Daoy (cell line): Measurements from ENCODE around the gene MGST3. TPM values are rescaled to one million over a fixed set of nuclear protein-coding genes. Genes with fewer than 3 reads are reported as not detected.
"Not testable (repeated sequence)": the region's sequence is repeated elsewhere in the genome, so short reads cannot be mapped to it uniquely, and the experiment has no call there.

Source experiments
- DNase-seq: peaks from one replicate; pipeline ENCODE4 v3.0.0-alpha.2; 2015; ENCODE audit warnings: low read depth
- total RNA-seq: library from RNA; depleted of rRNA; stranded (reverse); fragments of >200 nt; shearing (Covaris generic); gene quantifications from 2 replicates; pipeline ENCODE4 v1.2.3, GENCODE V29; 2014; rRNA removed

The MGST3 gene
- 107 and 112 TPM in 2 replicates for total RNA-seq

DNA sequence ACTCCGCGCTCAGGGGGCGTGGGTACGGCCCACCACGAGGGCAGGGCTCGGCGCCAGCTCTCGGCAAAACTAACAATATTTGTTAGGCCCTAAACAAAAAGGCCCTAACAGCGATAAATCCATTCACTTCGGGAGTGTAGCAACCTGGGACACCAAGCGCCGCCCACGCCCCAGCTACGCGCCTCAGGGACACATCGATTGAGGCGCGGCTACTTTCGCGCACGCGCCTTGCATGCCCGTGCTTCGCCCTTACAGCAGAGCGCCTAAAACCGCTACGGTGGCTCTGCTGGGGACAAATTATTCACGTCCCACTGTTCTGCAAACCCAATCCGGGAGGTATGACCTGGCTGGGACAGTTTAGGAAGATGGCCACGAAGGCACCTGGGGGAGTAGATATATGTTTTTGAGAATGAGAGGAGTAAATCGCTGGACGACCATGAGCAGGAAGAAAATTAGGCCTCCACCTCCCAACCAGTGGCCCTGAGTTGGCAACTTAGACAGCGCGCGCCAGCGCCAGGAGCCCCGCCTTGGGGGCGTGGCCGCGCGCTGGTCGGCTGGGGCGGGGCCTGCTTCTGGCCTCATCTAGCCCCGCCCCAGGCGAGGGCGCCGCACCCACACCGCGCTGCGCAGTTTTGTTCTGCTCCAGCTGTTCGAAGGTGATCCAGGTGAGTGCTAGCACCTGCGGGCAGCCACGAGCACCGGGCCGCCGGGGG, at the start of gene MGST3:
TSS of gene MGST3 (plus strand) at position 606 of the 713 bp plus-strand sequence. CDS start 18,614 bp downstream, outside the sequence.
- DNase-seq: peak; percentile 98

DNA sequence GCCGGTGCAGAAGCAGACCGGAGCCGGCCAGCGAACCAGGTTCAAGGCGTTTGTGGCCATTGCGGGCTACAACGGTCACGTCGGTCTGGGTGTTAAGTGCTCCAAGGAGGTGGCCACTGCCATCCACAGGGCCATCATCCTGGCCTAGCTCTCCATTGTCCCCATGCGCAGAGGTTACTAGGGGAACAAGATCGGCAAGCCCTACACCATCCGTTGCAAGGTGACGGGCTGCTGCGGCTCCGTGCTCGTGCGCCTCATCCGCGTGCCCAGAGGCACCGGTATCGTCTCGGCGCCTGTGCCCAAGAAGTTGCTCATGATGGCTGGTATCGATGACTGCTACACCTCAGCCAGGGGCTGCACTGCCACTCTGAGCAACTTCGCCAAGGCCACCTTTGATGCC, 49.1 kb upstream of the MGST3 start:
- DNase-seq: no peak

DNA sequence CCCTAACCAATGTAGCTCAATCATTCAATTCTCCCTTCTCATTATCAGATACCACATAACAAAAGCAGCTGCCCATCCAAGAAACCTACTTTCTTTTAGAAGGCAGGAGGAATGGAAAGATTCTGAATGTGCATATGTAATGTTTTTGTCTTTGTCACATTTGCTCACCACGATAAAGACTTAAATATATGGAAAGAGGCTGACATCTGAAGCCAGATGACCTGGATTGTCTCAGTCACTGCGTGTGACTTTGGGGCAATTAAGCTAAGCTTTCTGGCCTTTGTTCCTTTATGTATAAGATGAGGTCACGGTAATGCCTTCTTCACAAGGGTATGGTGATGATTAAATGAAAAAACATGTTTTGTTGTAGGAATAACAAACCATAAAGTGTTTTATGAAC, 44.6 kb upstream of the MGST3 start:
- no peak for DNase-seq

DNA sequence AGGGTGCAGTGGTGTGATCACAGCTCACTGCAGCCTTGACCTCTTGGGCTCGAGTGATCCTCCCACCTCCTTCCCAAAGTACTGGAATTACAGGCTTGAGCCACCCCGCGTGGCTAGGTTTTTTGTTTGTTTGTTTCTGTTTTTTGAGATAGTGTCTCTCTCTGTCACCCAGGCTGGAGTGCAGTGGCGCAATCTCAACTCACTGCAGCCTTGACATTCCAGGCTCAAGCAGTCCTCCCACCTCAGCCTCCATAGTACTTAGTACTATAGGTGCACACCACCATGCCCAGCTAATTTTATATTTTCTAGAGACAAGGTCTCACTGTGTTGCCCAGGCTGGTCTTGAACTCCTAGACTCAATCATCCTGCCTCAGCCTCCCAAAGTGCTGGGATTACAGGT, 39.6 kb upstream of the MGST3 start:
- DNase-seq: not testable (repeated sequence)

DNA sequence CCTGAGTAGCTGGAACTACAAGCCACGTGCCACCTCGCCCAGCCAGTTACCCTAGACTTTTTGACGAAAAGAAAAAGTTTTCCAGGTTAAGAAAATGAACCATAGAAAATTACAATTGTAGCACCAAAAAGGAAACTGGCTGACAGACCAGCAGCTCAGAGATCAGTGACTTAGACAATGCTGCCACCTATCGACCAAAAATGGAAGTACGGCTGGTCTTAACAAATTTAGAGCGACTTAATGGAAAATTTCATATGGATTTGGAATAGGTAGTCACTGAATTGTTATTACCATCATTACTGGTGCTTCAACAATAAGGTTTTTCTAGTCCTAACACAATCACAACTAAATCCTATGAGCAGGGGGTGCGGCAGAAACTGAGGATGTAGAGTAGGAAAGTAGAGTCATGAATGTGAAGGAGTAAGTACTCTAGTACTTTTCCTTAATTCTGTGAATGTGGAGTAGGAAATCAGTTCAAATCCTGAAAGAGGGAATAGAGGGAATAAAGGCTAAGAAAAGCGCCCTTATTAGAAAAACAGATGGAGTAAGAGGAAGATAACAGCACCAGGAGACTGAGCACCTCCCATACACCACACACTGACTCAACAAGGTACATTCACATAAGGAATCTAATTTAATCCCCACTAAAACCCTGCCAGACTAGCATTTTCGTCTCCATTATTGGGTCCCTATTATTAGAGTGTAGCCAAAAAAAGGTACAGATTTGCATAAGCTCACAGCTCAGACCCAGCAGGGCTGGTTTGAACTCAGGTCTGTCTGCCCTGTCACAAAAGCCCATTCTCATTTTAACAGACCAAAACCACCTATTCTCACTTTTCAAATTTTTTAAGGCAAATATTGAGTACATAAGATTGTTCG, 37.9 kb upstream of the MGST3 start:
- peak; percentile 70 for DNase-seq

DNA sequence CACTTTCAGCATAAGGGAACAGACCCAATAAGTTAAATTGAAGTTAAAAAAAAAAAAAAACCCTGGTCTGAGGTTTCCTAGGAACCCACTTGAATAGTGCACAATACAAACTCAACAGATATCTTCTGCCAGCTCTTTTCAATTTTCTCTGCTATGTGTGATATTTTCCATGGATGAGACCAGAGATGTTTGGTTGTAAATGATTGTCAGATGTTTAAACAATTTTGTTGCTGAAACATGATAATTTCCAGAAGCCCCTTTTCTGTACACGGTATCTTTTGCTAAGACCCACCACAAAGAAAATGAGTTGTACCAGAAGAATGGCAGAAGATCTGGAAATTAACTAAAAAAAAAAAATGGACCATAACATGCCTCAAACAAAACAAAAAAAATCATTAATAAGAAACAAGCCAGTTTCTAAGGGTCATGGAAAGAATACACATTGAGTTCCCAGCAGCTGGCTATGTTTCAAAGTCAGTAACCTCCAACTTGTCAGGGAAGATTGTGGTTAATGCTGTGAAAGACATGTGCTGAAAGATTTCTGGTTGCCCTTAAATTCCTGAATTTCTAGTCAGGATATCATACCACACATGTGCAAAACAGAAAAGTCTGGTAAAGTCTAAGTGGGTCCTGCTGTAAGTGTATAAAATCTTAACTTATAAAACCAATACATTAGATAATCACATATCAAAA, 35.6 kb upstream of the MGST3 start:
- DNase-seq: peak; percentile 16

DNA sequence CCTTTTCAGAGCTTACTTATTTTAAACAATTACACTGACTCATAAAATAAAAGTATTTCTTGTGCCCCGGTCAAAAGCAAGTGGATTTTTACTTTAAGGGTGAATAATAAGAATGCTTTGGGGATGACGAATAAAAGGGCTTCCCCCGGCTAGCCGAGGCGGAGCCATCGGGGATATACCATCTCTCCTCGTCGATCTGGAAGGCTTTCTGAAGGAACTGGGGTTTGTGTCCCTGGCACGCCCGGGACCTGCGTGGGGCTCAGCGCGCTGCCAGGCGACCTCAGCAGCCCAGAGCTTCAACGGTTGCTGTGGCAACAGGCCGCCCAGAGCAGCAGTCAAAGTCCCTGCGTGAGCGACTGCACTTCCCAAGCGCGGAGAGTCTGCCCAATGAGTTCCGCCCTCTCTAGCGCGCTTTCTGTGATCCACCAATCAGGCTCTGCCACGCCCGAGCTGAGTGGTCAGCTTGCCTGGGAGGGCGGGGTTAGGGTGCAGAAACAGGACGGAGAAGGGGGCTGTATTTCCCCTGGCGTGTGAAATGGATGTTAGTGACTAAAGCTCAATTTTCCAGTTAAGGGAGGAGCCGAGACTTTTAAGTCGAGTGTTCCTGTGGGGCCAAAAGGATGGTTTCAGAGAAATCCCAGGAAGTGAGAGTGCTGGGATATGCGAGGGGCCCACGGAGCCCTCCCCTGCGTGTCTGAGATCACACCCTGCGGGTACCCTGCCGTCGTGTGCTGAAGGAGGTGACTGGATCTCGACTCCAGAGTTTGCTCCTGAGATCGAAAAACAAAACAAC, 33.0 kb upstream of the MGST3 start:
- DNase-seq: peak; percentile 99

DNA sequence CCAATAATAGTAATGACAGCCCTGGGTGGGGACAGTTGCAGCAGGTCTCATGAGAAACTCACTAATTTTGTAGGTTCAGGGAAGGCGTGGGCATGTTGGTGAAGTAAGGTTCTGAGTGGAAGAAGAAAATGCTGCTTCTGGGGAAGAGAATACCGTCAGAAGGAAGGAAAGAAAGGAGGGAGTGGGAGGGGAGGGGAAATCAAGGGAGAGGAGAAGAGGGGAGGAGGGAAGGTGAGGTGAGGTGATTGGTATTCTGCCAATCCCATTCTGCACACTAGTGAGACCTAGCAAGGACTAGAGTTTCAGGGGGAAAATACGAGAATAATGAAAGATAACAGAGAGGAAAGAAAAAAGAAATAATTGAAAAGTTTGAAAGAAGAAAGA, 32.4 kb upstream of the MGST3 start:
- DNase-seq: no peak

DNA sequence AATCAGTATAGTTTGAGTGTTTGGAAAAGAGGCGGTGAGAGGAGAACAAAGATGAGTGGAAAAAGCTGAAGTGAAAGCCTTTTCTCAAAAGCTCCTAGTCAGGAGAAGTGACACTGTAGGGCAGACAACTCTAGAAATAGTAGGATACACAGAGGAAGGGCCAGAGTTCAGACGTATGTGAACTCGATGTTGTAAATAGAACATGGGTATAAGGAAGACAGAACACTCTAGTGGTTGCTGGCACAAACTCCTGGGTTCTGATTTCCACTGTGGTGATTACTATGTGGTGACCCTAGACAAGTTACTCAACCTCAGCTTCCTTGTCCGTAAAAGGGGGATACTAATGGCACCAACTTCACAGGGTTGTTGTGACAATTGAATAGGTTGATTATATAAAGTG, 30.2 kb upstream of the MGST3 start:
- DNase-seq: no peak

DNA sequence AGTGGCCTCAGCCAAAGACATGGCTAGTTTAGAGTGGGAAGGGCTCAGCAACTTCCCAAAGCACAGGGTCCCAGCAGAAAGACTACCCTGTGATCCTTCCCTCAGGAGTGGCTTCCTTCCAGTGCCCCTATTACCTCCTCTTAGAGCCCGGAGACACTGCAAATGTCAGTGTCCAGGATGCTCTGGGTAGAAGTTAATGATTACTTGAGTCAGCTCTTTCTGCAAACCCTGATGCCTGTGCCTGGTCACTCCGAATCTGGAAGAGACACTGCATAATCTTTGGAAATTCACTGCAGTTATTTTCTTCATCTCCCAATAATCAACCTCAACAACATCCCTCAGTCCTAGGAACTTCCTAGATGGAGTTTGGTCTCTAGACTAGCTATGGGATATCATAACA, 27.2 kb upstream of the MGST3 start:
- DNase-seq: no peak

DNA sequence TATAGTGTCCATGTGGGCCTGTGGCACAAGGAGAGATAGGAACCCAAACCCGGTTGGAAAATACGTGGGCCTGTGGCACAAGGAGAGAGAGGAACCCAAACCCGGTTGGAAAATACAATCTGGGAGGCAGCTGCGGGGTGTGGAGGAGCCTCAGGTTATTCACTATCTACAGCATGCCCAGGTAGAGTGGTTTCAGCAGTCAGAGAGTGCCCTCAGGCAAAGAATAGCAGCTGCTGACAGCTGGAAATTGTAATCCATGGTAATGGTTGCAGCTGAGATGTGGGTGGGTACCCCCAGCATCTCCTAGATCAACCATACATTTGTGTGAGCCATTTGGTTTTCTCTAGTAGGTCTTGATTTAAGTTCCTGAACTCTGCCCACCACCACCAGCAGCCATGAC, 25.8 kb upstream of the MGST3 start:
- DNase-seq: no peak

DNA sequence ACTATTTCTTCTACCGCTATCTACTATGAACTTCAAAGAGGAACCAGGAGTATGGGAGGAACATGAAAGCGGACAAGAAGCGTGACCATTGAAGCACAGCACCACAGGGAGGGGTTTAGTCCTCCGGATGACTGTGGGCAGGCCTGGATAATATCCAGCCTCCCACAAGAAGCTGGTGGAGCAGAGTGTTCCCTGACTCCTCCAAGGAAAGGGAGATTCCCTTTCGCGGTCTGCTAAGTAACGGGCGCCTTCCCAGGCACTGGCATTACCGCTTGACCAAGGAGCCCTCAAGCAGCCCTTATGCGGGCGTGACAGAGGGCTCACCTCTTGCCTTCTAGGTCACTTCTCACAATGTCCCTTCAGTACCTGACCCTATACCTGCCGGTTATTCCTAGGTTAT, 24.4 kb upstream of the MGST3 start:
- DNase-seq: not testable (repeated sequence)

DNA sequence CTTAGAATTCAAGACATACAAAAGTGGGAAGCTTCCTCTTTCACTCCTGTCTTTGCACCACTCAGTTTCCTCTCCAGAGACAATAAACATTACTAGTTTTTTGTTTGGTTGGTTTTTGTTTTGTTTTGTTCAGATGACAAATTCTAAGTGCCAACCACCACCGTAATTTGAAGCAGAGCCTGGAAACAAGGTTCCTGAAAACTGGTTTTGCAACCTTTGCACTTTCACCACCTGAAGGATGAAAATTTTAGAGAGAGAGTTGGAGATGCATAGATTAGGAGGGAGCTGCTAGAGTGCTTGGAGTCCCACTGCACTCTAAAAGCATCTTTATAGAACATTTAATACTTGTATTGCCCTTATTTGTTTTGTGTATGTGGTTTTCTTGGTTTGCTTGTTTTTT, 20.2 kb upstream of the MGST3 start:
- no peak for DNase-seq

DNA sequence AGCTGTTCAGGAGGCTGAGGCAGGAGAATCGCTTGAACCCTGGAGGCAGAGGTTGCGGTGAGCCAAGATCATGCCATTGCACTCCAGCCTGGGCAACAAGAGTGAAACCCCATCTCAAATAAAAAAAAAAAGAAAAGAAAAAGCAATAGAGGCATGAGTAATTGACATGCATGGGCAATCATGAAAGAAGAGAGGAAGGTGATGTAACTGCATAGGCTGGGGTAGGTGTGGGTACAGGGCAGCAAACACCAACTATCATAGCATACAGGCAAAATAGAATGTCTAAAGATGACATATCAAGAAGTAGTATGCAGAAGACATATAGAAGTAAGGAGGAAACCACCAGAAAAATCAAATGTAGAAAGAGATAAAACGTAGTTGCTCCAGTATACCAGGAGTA, 19.0 kb upstream of the MGST3 start:
- no peak for DNase-seq

DNA sequence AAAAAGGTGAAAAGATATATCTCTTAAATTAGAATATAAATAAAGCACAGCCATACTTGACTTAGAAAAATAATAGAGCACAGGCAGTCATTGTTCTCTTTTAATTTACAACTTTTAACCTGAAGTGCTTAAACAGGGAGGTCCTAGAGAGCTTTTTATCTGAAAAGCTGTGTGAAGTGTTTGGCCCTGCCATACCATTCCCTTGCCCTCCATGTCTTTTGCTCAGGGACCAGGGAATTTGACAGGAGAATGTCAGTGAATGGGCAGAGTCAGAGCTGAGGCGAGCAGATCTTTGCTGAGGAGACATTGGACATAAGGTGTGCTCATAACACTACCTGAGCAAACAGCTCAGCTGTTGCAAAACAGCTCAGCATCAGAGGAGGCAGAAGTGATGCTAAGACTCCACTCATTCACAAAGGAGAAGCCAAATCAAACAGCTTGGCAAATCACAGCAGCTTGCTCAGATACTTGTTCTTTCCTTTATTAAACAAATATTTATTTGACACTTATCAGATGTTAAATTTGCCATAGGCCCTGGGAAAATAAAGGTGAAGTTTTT, 14.9 kb upstream of the MGST3 start:
- DNase-seq: no peak

DNA sequence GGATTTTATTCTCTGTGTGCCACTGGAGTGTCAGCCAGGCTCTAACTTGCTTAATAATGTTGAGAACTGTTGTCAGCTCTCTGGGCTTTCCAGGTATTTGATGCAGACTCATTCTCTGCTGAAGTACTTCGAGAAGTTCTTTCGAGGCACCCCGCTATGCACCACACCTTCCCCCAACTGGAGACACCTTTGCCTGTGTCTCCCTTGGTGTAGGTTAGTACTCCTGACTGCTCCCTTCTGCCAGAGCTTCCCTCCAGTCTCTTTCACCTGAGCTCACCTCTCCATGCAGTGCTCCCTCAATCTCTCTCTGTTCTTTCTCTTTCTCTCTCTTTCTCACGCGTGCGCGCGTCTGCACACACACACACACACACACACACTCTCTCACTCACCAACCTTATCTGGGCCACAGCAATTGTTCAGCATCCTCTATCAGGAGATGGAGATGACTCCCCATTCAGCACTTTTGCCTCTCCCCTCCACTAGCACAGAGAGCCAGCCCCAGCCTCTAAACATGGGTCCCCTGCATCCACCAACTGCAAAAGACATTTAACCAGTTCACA, 14.0 kb upstream of the MGST3 start:
- no peak for DNase-seq

DNA sequence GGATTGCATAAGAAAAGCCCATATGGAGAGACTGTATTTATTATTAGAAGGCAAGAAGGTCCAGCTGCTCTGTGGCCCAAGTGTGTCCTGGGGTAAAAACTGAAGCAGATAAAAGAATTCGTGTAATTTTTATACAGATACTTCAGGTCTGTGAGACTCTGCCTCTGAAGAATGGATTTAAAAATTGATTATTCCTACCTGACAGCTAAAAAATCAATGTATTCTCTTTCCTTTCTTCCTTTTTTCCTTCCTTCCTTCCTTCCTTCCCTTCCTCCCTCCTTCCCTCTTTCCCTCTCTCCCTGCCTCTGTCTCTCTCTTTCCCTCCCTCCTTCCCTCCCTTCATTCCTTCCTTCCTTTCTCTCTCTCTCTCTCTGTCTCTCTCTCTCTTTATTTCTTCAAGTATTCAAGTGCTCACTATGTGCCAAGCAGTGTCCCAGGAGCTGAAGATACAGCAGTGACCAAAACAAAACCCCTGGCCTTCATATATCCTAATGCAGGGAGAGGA, 11.3 kb upstream of the MGST3 start:
- DNase-seq: no peak

DNA sequence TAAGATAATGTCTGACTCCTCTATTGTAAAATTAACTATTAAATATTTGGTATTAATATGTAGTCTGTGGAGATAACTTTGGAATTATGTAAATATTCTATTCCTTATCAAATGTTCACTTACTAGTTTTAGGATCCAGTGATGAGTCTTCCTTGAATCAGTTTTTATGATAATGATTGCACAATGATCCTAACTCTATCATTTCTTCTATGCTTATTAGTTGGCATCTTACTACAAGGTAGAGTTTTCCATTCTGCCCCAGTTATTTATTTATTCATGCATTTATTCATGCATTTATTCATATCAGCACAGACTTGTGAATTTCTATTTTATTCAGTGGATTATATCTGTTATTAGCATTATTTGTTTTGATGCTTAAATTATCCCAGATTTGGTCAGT, 7.4 kb upstream of the MGST3 start:
- no peak for DNase-seq

DNA sequence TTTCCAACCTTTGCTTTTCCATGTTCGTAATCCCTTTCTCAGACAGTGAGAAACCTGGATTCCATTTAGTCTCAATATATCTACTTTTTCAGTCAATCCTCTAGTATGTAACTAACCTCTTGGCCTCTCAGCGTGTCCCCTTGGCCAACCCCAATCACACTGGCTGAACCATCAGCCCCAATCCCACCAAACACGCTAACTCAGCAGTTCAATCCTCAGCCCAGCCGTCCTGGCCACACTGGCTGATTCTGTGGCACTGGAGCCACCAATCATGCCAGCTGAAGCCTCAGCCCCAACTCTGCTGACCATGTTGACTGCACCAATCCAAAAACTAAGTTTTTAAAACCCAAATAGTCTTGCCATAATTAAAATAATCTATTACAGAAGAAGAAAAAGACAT, 6.6 kb upstream of the MGST3 start:
- DNase-seq: no peak

DNA sequence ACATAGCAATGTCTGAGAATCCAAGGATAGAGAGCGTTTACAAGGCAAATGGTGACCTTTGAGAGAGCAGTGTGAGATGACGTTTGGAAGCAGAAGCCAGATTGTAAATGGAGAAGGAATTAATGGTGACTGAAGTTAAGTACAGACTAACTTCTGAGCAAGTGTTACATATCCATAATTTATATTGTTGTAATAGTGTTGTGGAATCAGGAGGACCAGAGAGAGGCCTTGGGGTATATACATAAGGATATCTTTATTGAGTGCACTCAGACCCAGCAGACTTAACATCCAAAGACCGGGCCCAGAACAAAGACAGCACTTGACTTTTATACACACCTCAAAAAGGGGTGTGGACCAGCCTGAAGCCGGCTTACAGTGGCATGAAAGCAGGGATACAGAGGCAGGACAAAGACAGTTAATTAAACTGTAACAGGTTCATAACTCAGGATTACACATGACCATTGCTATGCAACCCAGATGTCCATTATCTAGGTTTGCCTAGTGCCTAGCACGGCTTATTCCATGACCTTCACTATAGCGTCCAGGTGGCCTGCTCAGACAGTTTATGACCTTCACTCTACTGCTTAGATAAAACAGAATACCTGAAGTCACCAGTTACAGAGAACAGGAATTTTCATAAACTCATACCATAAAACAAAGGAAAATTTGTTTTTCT, 2.7 kb upstream of the MGST3 start:
- DNase-seq: no peak
